GM18498 (cell line): ENCODE results near the gene PFDN6.
"Not testable (repeated sequence)": the region's sequence is repeated elsewhere in the genome, so short reads cannot be mapped to it uniquely, and the experiment has no call there.

Experiments
- ATAC-seq: cut with Tn5 transposase; IDR thresholded peaks from one replicate; pipeline ENCODE4 v1.9.1; 2021; ENCODE audit warnings: mild to moderate bottlenecking, moderate library complexity; ENCODE audit not compliant: unreplicated experiment

Gene PFDN6

DNA sequence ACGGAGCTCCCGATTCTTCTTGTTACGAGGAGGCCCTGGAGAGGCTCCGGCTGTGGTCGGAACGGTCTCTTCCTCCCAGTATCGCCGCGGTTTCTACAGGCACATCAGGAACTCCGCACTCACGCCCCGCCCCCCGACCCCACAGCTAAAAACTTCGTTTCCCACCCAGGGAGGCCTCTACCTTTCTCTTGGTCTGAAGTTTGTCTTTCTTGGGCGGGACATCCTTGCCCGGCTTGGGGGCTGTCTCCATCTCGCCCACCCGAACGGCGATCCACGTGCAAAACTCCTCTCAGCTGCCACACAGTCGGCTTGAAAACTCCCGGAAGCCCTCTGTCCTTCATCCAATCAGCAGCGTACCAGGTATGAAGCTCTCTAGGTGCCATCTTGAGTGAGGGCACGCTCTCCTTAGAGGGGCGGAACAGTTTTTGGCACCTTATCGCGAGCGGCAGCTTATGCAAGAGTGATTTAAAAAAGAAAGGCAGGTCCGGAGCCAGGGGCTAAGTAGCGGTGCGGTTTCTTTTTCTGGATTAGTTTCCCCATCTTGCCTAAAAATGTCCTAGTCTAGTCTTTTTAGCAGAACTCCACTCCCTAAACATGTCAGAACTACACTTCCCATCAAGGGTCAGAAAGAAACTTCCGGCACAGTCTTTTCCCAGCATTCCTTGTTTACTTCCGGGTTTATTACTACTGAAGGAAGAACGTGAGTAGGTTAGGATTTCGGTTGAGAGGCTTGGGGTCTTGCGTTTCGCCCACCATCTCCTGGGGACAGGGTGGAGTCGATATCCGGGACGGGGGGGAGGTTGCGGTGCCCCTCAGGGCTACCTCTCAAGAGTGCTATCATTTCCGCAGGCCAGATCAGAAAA, at the start of gene PFDN6, which contains the start of gene WDR46:
Gene PFDN6, plus strand, starts transcription at position 681 of the 863 bp plus-strand sequence. CDS start 256 bp downstream, outside the sequence.
Gene WDR46, minus strand, starts transcription at position 319 of the 863 bp plus-strand sequence. Its CDS starts 69 bp downstream, at position 250.
- peak; percentile 91 for ATAC-seq

DNA sequence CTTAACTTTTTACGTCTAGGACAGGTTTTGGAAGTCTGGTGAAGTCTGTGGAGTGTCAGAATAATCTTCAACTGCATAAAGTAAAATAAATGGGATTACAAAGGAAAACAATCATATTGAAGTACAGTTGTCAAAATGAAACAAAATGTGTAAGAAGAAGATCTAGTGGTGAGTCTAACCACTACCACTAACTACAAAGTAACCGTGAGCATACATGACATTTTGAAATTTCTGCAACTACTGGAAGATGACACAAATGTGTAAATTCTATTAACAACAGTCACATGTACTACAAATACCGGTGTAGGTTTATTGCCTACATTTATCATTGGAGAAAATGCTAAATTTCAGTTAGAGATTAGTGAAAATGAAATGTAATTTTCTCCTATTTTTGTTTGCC, 47.4 kb upstream of the PFDN6 start:
- ATAC-seq, result no peak

DNA sequence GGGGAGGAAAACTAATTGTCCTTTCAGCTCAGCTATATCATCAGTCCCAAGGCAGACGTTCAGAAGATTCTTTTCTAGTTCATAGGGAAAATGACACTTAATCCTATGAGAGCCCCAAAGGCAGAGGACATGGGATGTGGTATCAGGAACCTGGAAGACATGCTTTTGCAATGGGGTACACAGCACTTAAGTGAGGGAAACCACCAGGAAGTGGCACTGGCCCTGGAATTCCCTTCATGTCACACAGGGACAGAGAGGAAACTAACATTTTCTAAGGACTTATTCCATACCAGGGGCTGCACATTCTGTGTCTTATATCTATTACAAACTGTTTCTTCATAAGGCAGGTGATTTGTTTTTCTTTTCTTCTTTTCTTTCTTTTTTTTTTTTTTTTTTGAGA, 45.9 kb upstream of the PFDN6 start:
- no peak for ATAC-seq

DNA sequence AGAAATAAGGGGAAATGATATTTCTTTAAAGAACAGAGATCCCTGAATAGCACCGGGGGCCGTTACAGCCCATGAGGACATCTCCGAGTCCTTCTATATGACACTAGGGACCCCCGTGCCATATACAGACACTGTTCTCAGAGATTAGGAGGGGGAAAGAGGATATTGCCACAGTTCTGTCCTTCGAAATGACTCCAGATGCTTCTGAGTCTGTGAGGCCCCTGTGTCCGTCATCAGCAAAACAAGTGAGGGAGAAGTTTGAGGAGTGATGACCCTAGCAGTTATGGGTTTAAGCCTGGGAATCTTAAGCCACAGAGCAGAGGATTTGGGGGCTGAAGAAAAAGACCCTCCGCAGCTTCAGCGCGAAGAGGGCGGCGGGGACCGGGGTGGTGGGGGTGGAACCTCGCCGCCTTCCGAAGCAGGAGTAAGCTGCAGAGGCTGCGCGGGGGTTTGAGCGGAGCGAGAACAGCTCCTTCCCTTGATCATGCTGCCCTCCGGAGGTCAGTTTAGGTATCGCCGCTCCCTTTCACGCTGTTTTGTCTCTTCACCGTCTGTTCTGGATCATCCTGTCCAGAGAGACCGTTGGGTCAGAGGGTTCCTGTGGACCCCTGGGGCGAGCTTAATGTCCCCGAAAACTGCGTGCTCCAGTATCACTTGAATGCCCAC, 41.3 kb upstream of the PFDN6 start:
- peak; percentile 38 for ATAC-seq

DNA sequence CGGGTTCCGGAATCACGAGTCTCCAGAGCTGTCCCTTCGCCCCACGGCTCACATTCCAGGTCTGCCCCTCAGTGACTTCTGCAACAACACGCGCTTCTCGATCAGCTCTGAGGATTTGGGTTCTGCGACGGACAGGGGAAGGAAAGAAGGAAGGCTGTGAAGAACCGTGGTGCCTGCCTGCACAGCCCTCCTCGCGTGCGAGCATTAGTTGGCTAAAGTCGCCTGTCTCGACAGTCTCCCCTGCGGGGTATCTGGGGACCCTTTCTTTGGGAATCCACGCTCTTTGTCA, 40.8 kb upstream of the PFDN6 start:
- ATAC-seq, result peak; percentile 5

DNA sequence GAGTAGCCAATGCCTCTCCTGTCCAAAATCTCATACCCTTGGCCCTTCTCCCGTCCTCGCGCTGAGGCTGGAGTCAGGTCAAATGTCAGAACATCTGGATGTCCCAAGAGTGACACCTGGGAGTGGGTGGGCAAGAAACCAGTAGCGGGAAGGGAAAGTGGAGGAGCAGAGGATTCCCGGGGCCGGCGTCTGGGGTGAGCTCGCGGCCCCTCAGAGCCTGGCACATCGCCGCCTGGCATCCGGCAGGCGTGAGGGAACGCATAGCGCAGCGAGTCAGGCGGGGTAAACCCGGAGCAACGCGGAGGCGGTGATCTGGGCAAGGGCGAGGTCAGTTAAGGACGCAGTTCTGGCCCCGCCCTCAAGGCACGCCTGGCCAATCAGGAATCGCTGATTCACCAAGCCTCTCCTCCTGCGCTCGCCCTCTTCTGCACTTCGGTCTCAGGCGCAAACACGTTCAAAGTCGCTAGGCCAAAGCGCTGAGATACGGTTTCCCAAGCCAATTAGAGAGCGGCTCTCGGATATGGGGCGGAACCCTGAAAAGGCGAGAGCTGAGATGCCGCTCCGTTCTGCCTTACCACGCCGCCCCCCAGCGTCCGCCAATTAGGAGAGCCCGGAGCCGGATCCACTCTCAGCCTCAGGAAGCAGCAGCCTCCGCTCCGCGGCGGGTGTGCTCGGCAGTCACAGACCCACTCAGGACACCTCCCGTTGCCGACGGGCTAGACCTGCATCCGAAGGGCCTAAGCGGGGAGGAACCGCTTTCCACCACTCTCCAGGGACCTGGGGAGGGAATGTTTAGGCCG, 40.3 kb upstream of the PFDN6 start:
- peak; percentile 87 for ATAC-seq

DNA sequence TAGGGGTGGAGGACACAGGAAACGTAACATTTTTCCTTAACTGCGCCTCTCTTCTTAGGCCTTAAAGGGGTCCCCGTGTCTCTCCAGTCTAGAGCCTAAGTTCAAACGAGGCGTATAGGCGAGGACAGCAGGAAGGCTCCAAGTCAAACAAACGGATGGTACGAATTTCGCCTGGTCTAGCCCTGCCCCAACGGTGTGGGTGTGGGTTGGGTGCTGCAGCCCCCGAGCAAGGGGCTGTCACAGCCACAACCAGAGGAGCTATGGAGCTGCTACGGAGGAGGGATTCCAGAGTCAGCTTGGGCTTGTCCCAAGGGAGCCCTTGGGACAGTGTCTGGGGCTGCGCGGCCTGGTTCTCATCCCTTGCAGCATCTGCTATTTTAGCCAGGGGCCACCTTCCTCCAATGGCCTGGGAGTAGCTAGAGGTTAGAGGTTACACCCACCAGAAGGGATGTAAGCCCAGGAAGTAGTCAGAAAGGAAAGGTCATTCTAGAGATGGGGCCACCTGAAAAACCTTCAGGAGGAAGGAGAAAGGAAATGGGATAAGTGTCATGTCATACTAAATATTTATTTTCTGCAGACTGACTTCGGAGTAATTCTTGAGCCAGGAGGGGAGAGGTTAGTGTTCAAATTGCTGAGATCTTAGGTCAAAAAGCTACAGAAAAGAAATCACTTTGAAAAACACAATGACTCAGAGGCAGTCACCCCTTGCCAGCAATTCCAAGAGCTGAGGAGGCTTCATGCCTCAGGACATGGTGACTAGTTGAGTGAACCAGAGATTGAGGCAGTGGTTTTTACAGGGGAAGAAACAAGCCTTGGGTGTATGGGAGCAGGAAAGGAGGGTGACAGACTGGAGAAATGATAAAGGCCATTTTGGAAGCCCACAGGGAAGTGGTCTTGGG, 39.4 kb upstream of the PFDN6 start:
- ATAC-seq, result peak; percentile 1

DNA sequence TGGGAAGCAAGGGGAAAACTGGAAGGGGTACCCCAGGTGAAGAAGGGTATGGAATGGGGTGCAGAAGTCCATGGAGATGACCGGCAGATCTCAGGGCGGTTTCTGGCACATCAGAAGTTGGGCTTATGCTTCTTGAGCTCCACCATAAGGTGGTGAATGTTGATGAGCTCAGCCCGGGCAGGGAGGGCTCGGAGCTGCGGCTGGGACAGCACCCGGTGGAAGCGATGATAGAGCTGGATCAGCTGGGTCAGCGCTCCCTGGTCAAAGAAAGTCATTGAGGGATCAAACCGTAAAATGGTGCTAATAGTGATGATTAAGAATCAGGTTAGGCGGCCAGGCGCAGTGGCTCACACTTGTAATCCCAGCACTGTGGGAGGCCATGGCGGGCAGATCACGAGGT, 38.7 kb upstream of the PFDN6 start:
- no peak for ATAC-seq

DNA sequence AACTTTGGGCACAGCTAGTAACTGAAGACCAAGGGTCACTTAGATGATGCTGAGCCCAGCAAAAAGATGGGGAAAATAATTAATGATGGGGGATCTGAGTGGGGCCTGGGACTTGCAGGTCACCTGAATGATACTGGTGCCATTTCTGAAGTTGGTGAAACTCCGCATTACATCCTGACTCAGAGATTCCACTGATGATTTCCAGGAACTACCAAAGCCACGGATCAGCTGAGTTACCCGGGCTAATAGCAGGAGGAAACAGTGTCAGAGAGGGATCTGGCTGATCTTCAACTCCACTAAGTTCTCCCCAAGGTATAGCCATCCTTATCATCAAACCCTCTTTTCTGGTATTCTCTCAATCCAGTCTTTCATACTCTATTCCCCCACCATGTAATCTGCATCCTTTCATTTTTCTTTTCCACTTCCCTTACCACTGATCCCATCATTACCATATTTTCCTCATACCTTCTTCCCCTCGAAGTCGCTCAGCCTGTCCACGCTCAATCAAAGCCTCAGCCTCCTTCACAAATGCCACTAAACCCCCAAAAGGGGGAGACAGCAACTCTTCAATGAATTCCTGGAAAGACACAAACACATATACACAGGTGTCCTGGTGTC, 37.9 kb upstream of the PFDN6 start:
- no peak for ATAC-seq

DNA sequence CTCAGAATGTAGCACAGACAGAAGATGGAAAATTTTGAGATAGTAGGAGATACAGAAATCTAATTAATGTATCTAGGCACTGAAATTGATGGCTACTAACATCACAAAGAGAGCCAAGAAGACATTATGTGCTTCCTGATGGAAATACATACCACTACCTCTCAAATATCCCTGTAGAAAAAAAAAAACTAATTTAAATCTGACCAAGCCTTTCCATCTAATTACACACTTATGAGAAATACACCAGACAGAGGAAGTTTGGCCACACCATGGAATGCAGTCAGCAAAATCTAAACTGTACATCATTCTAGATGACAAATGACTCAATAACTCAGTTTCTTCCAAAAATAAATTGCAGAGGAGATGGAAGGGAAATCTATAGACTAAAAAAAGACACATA, 36.6 kb upstream of the PFDN6 start:
- ATAC-seq, result no peak

DNA sequence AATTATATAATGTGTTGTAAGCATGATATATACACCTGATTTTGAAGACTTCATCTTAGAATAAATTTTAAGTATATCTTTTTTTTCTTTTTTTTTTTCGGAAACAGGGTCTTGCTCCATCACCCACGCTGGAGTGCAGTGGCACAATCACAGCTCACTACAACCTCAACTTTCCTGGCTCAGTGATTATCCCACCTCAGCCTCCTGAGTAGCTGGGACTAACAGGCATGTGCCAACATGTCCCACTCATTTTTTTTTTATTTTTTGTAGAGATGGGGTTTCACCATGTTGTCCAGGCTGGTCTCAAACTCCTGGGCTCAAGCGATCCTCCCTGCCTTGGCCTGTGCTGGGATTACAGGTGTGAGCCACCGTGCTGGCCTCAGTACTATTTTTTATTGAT, 34.8 kb upstream of the PFDN6 start:
- no peak for ATAC-seq

DNA sequence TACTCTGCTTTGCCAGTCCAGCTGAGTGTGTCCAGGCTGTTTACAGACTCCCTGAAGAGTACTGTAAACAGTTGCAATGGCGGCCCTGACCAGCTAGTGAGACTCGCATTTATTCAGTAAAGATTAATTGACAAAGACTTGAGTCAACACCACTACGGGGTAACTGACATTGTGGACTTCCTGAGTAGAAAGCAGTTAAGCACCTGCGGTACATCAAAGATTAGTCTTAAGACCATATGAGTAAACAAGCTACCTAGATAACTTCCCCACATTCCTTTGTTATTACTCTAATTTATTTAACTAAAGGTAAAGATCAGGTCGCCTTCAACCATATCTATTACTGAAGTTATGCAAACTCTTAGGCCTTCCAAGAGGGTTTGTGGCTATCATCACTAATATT, 30.4 kb upstream of the PFDN6 start:
- no peak for ATAC-seq

DNA sequence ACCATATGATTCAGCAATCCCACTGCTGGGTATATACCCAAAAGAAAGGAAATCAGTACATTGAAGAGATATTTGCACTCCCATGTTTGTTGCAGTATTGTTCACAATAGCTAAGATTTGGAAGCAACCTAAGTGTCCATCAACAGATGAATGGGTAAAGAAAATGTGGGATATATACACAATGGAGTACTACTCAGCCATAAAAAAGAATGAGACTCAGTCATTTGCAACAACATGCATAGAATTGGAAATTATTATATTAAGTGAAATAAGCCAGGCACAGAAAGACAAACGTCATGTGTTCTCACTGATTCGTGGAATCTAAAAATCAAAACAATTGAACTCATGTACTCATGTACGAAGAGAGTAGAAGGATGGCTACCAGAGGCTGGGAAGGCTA, 26.9 kb upstream of the PFDN6 start:
- not testable (repeated sequence) for ATAC-seq

DNA sequence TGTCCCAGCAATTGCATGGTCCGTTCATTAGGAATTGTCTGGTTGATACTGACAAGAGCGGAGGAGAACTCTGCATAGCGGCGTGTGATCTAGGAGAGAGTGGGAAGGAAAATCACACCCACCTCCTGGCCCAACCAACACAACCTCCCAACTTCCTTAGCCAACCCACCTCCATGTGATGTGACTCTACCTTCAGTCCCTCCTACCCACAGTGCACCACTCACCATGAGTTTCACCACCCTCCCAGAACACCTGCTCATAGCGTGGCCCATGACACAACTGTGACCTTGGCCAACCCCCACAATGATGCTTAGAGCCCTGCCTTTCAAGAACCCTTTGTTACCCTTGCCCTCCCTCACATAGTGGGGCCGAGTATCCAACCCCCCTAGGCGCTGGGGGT, 25.4 kb upstream of the PFDN6 start:
- no peak for ATAC-seq

DNA sequence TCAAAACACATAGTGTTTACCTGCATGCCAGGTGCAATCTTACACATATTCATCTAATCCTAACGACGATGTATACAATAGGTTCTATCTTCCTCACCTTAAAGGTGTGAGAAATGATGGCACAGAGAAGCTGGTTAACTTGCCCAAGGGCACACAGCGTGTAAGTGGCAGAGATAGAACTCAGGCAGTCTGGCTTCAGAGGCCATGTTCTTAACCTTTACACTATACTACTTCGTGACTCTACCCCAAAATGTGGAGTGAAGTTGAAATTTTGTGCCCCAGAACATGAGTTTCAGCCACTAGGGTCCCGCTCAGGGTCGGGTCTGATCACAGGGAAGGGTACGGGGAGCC, 18.3 kb upstream of the PFDN6 start:
- no peak for ATAC-seq

DNA sequence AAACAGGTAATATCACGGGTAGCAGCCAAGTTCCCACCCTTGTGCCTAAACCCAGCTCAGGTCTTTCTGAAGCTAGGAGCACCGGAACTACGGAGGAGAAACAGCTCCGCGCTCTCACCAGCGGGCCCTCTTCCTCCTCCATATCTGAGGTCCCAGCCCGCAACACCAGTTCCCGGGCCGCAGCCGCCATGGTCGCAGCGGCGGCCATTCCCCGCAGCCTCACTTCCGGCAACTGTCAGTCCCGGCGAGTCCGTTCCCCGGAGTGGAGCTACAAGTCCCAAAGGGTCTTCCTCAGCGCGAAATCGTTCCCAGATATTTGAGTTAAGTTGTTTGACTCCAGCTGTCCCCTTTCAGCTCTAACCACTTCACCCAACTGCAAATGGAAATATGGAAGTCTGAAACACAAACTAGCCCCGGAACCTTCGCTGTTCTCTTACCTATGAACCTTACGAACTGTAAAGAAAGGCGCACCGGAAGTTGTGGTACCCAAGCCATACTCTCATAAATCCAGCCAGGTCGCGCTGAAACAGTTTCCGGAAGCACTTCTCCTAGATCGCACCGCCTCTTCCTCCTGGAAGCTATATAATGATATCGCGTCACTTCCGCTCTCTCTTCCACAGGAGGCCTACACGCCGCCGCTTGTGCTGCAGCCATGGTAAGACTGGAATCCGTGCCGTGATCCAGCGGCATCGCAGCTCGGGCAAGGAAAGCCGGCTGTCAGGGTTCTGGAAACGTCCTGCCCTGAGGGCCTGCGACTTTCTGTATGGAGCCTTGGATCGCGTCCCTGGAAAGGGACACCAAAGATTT, 17.7 kb upstream of the PFDN6 start, which contains the start of the genes RPS18 and VPS52:
Gene RPS18, plus strand, starts transcription at position 608 of the 807 bp plus-strand sequence. Its CDS starts 45 bp downstream, at position 653.
Gene VPS52, minus strand, starts transcription at position 409 of the 807 bp plus-strand sequence. Its CDS starts 201 bp downstream, at position 208.
- ATAC-seq, result peak; percentile 83

DNA sequence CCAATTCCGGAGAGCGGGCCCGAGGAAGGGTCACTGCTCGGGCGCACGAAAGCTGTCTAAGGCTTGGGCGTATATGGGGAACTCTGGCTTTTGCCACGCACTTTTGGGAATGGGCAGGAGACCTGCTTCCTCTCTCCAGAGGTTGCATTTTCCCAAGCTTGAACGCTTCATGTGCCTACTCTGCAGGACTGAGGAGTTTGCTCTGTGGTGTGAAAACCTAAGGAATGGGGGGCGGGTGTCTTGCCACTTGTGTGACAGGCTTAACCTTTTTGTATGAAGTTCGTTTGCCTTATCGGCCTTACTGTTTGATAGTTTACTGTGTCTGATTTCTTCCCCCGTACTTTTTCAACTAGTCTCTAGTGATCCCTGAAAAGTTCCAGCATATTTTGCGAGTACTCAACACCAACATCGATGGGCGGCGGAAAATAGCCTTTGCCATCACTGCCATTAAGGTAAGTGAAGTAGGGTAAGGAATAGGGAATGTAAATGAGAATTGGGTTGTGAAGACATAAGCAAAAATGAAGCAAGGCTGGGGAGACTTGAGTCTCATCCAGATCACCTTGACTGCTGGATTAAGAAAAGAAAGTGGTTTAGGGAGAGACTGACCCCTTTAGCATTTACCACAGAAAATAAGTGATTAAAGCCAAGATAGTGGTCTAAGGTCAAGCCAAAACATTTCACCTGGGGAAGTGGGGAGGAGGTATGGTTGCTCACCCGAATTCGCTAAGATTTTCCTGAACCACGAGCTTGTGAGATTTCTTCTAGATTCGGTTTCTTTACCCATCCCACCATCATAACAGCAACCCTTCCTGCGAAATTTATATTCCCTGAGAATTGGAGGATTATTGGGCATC, 16.9 kb upstream of the PFDN6 start:
- ATAC-seq, result no peak
